ENCODE data around the gene RBM10.

DNA sequence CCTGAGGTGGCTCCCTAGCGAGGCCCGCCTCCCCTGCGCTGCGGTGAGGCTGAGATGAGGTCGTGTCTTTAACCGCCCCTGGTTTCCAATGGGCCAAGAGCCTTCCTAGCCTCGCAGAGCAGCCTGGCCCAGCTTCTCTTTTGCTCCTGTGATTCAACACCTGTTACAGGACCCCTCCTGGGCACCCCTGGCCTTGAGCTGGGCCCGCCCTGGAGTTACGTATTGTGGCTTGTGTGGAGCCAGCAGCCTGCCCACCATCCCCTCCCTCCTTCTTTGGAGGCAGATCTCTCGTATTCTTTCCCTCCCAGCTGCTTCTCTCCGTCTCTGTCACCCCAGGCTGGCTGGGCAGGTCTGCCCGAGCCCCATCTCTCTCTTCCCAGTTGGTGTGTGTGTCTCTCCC is 29.4 kb downstream of the RBM10 start:
- TF ChIP-seq, protein P1, sequence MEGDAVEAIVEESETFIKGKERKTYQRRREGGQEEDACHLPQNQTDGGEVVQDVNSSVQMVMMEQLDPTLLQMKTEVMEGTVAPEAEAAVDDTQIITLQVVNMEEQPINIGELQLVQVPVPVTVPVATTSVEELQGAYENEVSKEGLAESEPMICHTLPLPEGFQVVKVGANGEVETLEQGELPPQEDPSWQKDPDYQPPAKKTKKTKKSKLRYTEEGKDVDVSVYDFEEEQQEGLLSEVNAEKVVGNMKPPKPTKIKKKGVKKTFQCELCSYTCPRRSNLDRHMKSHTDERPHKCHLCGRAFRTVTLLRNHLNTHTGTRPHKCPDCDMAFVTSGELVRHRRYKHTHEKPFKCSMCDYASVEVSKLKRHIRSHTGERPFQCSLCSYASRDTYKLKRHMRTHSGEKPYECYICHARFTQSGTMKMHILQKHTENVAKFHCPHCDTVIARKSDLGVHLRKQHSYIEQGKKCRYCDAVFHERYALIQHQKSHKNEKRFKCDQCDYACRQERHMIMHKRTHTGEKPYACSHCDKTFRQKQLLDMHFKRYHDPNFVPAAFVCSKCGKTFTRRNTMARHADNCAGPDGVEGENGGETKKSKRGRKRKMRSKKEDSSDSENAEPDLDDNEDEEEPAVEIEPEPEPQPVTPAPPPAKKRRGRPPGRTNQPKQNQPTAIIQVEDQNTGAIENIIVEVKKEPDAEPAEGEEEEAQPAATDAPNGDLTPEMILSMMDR (IDR thresholded peaks at IDR 0.05) = no peak
- TF ChIP-seq POLR2A (IDR thresholded peaks at IDR 0.05) = no peak
